ENCODE data around the gene PIAS1.
A peak's percentile ranks its signal among the peaks of the same experiment; 100 is the strongest.
"Not testable (repeated sequence)": the region's sequence is repeated elsewhere in the genome, so short reads cannot be mapped to it uniquely, and the experiment has no call there.

PIAS1 gene

GRCh38 chr15:68222432-68222743 is 168.3 kb downstream of the PIAS1 start:
- not testable (repeated sequence) for FAIRE-seq

GRCh38 chr15:68223171-68223570 is 169.1 kb downstream of the PIAS1 start:
- no peak for FAIRE-seq

DNA sequence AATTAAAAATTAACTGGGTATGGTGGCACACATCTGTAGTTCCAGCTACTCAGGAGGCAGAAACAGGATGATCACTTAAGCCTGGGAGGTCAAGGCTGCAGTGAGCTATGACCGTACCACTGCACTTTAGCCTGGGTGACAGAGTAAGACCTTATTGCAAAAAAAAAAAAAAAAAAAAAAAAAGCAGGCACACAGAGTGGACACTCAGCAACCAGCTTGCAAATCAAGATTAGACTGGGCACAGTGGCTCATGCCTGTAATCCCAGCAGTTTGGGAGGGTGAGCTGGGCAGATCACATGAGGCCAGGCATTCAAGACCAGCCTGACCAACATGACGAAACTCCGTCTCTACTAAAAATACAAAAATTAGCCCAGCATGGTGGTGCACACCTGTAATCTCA is 170.0 kb downstream of the PIAS1 start:
- FAIRE-seq = no peak

DNA sequence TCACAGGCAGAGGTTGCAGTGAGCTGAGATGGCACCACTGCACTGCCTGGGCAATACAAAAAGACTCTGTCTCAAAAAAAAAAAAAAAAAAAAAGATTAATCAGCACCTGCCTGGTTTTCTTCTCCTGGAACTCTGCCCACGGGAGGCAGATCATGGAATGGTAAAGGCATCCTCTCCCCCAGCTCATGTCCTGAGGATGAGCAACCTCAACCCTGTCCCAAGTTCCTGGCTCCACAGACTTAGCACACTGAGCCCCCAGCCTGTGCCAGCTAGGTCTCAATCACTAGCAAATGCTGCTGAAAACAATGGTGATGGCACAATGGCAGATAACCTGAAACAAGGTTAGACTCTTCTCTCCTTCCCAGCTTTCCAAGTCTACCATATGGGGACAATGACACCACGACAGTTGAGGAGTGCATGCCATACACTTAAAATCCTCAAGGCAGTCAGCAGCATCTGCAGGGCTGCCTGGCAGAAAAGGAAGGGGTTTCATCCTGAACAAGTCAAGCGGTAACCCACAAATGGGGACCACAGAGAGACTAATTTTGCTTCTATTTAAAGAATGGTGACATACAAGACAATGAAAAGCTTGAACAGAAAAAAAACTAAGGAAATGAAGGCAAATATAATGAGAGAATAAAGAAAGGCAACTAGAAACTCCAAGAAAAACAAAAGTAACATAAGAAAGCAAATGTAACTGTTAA is 170.6 kb downstream of the PIAS1 start:
- FAIRE-seq = no peak

DNA sequence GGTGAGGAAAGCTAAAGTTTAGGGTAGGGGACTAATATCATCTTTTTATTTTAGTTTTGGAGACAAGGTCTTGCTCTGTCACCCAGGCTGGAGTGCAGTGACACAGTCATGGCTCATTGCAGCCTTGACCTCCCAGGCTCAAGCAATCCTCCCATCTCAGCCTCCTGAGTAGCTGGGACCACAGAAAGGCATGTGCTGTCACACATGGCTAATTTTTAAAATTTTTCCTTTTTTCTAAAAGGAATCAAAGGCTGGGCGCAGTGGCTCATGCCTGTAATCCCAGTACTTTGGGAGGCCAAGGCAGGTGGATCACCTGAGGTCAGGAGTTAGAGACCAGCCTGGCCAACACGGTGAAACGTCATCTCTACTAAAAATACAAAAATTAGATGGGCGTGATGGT is 171.3 kb downstream of the PIAS1 start:
- not testable (repeated sequence) for FAIRE-seq

- FAIRE-seq = no peak
These were observed 173.6 kb downstream of the PIAS1 start for GRCh38 chr15:68227643-68228142.

- no peak for FAIRE-seq
These were observed 174.2 kb downstream of the PIAS1 start for GRCh38 chr15:68228143-68228970.

DNA sequence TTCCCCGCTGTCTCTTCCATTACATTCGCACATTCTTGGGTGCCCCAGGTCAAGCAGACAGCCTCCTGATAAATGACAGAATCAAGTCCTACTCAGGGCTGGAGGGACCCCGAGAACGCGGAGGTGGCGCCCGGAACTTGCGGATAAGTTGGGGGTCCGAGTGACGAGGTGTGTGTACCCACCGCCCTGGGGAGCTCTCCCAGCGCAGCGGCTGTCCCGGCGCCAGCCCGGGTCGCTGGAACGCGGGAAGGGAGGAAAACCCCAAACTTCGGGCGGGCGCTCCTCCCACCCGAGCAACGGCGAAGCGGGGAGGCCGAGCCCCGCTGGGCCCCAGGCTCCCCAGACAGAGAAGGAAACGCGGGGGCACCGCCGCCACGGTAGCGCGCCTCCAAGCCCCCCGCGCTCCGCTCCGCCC is 174.9 kb downstream of the PIAS1 start:
- no peak for FAIRE-seq

DNA sequence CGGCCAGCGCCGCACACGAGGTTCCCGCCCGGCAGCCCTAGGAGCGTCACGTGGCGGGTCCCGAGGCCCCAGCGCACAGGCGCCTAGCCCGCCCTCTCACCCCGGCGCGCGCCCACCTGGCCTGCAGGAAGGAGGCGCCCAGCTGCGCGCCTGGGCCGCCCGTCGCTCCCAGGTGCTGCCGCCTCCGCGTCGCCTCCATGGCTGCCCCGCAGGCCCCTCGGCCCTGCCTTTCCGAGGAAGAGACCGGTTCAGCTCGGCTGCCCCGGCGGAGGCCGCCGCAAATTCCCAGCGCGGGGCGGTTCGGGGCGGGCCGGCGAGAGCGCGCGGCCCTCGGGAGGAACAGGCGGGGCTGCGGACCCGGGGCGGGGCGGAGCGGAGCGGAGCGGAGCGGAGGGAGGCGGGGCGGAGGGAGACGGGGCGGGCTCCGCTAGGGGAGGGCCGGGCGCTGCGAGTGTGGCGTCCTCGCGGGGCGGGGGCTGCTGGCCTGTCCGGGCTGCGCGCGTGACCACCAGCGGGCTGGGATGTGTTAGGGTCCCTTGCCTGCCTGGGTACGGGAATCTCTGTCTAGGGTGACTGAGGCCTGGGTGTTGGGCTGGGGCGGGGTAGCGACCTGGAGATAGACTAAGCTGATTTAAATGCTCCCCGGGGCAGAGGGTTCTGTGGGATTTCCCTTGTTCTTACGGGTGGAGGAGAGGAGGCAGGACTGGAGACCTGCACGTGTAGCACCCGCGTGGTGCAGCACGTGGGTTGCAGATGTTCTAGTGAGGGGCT is 175.5 kb downstream of the PIAS1 start, which contains the start of gene CLN6:
Gene CLN6, minus strand, starts transcription at position 343 of the 771 bp plus-strand sequence. Its CDS starts 144 bp downstream, at position 199.
- FAIRE-seq = no peak

GRCh38 chr15:68230157-68231100 is 176.3 kb downstream of the PIAS1 start:
- FAIRE-seq = no peak

- no peak for FAIRE-seq
These were observed 177.1 kb downstream of the PIAS1 start for GRCh38 chr15:68231102-68231818.

DNA sequence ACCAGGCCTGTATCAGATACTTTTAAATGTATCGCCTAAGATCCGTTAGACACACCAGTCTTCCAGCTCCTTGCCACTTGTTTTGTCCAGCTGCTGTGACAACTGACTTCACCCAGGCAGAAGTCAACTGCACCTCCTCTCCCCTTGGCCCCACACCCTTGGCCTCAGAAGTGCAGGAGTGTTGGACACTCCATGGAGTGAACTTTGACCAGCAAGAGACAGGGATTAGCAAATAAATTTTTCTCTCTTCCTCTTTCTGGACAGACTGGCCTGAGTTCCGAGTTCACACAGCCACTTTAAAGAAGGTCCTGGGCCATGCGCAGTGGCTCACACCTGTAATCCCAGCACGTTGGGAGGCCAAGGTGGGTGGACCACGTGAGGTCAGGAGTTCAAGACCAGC is 178.3 kb downstream of the PIAS1 start:
- FAIRE-seq = no peak

GRCh38 chr15:68232937-68233336 is 178.8 kb downstream of the PIAS1 start:
- FAIRE-seq = no peak

GRCh38 chr15:68234060-68234459 is 179.9 kb downstream of the PIAS1 start:
- FAIRE-seq = no peak

- FAIRE-seq = not testable (repeated sequence)
These were observed 180.4 kb downstream of the PIAS1 start for GRCh38 chr15:68234520-68234919.

DNA sequence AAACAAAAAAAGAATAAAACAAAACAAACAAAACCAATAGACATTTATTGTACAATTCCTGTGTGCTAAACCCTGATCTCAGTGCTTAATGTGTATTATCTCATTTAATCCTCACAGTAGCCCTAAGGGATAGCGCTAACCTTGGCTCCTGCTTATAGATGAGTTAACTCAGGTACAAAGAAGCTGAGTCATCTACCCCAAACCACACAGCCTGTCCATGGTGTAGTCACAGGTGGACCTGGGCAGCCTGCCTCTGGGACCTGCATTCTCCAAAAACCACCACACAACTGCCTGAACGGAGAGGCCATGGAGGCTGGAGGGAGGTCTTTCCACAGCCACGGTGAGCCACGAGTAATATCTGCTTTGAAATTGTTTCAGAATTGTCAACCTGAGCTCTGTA is 180.9 kb downstream of the PIAS1 start:
- FAIRE-seq = no peak

DNA sequence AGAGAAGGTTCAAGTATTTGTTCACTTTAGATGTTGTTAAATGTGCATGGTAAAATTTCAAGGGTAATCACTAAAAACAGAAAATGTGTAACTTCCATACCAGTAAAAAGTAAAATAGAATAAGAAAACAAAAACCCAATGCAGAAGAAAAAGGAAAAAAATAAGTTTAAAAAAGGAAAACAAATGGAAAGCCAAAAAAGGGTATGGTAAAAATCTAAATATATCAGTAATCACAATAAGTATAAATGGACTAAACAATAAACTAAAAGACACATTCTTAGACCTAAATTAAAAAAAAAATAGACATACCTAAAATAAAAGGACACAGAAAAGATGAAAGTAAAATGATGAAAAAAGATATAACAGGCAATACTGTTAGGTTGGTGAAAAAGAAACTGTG is 184.9 kb downstream of the PIAS1 start:
- peak; percentile 32 for FAIRE-seq

GRCh38 chr15:68241088-68241935 is 187.2 kb downstream of the PIAS1 start:
- no peak for FAIRE-seq

Data from A204.1 (cell line).